Measurements from ENCODE around the gene CCDC86. TPM values are rescaled to one million over a fixed set of nuclear protein-coding genes. Genes with fewer than 3 reads are reported as not detected.
A peak's percentile ranks its signal among the peaks of the same experiment; 100 is the strongest.

The CCDC86 gene
- polyA plus RNA-seq, 1 of the 3 experiments (the other 2 are of a cell fraction): 34.7 TPM

- Histone ChIP-seq H3K9me2 (no peaks in the 10 kb centered on the region), H3K9me3 (no peaks in the 10 kb centered on the region), H3K4me1 (ENCODE audit: control insufficient read depth in 1 of 2, insufficient read depth in 2 of 2, low read depth in 1 of 2, low read length in 1 of 2) (peaks cover 0 to 34% of the 10 kb centered on the region in 2 experiments; a peak in 3 of 4 replicates), H3K4me3 (ENCODE audit: low read depth in 2 of 2, low read length in 1 of 2) (peak overlapping the region; percentile 6 to 85; a peak in 2 of 4 replicates), H3K36me3 (replicated peaks in 1 of 2; ENCODE audit: control insufficient read depth in 1 of 2, insufficient read depth in 2 of 2, low read length in 1 of 2) (peaks cover 0 to 18% of the 10 kb centered on the region in 2 experiments), H3K27me3 (ENCODE audit: insufficient read depth) (no peaks in the 10 kb centered on the region), H3K27ac (ENCODE audit: low read depth in 2 of 2, low read length in 1 of 2) (no peak overlapping the region), H4K20me1 (ENCODE audit: insufficient read depth) (no peaks in the 10 kb centered on the region; the same call in 1 of the 2 replicates), H3K4me2 (peak overlapping the region; percentile 89), H3K79me2 (ENCODE audit: insufficient read depth) (peaks cover 44% of the 10 kb centered on the region), H3K9ac (peak overlapping the region; percentile 25; the same call in 1 of the 2 replicates), H2AFZ (ENCODE audit: low read depth) (no peak overlapping the region), H3F3A (replicated peaks; ENCODE audit: insufficient read depth) (no peaks in the 10 kb centered on the region)
- ChIA-PET POLR2A (no interaction called here), CTCF (interaction anchor here (1.3 to 23.7 kb wide), 3 partner anchors 14 to 51 kb away, joined by 3 to 550 read pairs (median 18); partner anchors contain the start of gene PRPF19)
- DNase-seq: peak; percentile 65
- TF ChIP-seq YY1 (IDR thresholded peaks at IDR 0.05; ENCODE audit: low read depth) (no peak), EZH2phosphoT487 (IDR thresholded peaks at IDR 0.05; ENCODE audit: borderline replicate concordance, low read depth) (no peak), GATA2 (CRISPR knock-in tag; IDR thresholded peaks at IDR 0.05) (peak; percentile 69), TEAD4 (IDR thresholded peaks at IDR 0.05; ENCODE audit: borderline replicate concordance, insufficient read depth) (no peak), FOXM1 (IDR thresholded peaks at IDR 0.05; ENCODE audit: low read depth) (no peak), IRF3 (IDR thresholded peaks at IDR 0.05; ENCODE audit: low read depth, low read length) (no peak), TAF1 (IDR thresholded peaks at IDR 0.05; ENCODE audit: borderline replicate concordance, low read depth, low read length) (no peak)
- WGBS (ENCODE audit: low lambda C conversion rate): 46% methylated on average over 4 of the region's 4 CpGs
Observed at GRCh38 chr11:60844870-60845221, 2.9 kb downstream of the CCDC86 start.

- no peak overlapping the region for H3K9ac ChIP-seq
- ChIA-PET CTCF (interaction anchor here (1.3 to 23.7 kb wide), 3 partner anchors 14 to 50 kb away, joined by 3 to 550 read pairs (median 18); partner anchors contain the start of gene PRPF19), POLR2A (no interaction called here)
- no peaks in the 10 kb centered on the region for H3K9me3 ChIP-seq
- H3K27me3 ChIP-seq (ENCODE audit: insufficient read depth): no peaks in the 10 kb centered on the region
- H3K27ac ChIP-seq (ENCODE audit: low read depth in 2 of 2, low read length in 1 of 2): no peak overlapping the region
- H3K4me3 ChIP-seq (ENCODE audit: low read depth in 2 of 2, low read length in 1 of 2): peak overlapping the region; percentile 6 to 85; a peak in 1 of 4 replicates
- H4K20me1 ChIP-seq (ENCODE audit: insufficient read depth): no peaks in the 10 kb centered on the region; the same call in 1 of the 2 replicates
- peaks cover 44% of the 10 kb centered on the region for H3K79me2 ChIP-seq (ENCODE audit: insufficient read depth)
- H3K4me1 ChIP-seq (ENCODE audit: control insufficient read depth in 1 of 2, insufficient read depth in 2 of 2, low read depth in 1 of 2, low read length in 1 of 2): peaks cover 0 to 34% of the 10 kb centered on the region in 2 experiments; a peak in 3 of 4 replicates
- no peaks in the 10 kb centered on the region for H3K9me2 ChIP-seq
- no peak overlapping the region for H2AFZ ChIP-seq (ENCODE audit: low read depth)
- H3K36me3 ChIP-seq (replicated peaks in 1 of 2; ENCODE audit: control insufficient read depth in 1 of 2, insufficient read depth in 2 of 2, low read length in 1 of 2): peaks cover 0 to 23% of the 10 kb centered on the region in 2 experiments
- DNase-seq: no peak
- H3F3A ChIP-seq (replicated peaks; ENCODE audit: insufficient read depth): no peaks in the 10 kb centered on the region
- H3K4me2 ChIP-seq: 0 out of 2 replicates have a peak overlapping the region, but pooled peaks have one; percentile 89
- TF ChIP-seq TEAD4 (IDR thresholded peaks at IDR 0.05; ENCODE audit: borderline replicate concordance, insufficient read depth): no peak
- WGBS (ENCODE audit: low lambda C conversion rate): 83% methylated on average over 6 of the region's 8 CpGs
Observed at GRCh38 chr11:60845338-60845737, 3.4 kb downstream of the CCDC86 start.

GRCh38 chr11:60847281-60847680 is 5.4 kb downstream of the CCDC86 start:
- Histone ChIP-seq H3K27me3 (ENCODE audit: insufficient read depth) (no peaks in the 10 kb centered on the region), H3K79me2 (ENCODE audit: insufficient read depth) (peaks cover 40% of the 10 kb centered on the region), H3K4me1 (ENCODE audit: control insufficient read depth in 1 of 2, insufficient read depth in 2 of 2, low read depth in 1 of 2, low read length in 1 of 2) (peaks cover 0 to 30% of the 10 kb centered on the region in 2 experiments; a peak in 3 of 4 replicates), H3K27ac (ENCODE audit: low read depth in 2 of 2, low read length in 1 of 2) (no peak overlapping the region), H3K4me3 (ENCODE audit: low read depth in 2 of 2, low read length in 1 of 2) (no peak overlapping the region), H3K9ac (no peak overlapping the region), H3K4me2 (no peak overlapping the region), H2AFZ (ENCODE audit: low read depth) (no peak overlapping the region), H3K9me2 (no peaks in the 10 kb centered on the region), H4K20me1 (ENCODE audit: insufficient read depth) (no peaks in the 10 kb centered on the region; the same call in 1 of the 2 replicates), H3K9me3 (no peaks in the 10 kb centered on the region), H3F3A (replicated peaks; ENCODE audit: insufficient read depth) (no peaks in the 10 kb centered on the region), H3K36me3 (replicated peaks in 1 of 2; ENCODE audit: control insufficient read depth in 1 of 2, insufficient read depth in 2 of 2, low read length in 1 of 2) (peaks cover 0 to 41% of the 10 kb centered on the region in 2 experiments)
- POLR2A ChIA-PET: no interaction called here
- TF ChIP-seq CHD2 (IDR thresholded peaks at IDR 0.05; ENCODE audit: low read length, partially characterized antibody): no peak
- no peak for TF ChIP-seq MAX (IDR thresholded peaks at IDR 0.05; ENCODE audit: low read depth)
- TF ChIP-seq GATA2 (CRISPR knock-in tag; IDR thresholded peaks at IDR 0.05): no peak
- no peak for TF ChIP-seq FOXM1 (IDR thresholded peaks at IDR 0.05; ENCODE audit: low read depth)
- TF ChIP-seq FOXJ3 (CRISPR knock-in tag; IDR thresholded peaks at IDR 0.05): no peak
- no peak for TF ChIP-seq JUND (IDR thresholded peaks at IDR 0.05)
- TF ChIP-seq NFIC (IDR thresholded peaks at IDR 0.05; ENCODE audit: borderline replicate concordance): no peak
- no peak for TF ChIP-seq RXRA (IDR thresholded peaks at IDR 0.05; ENCODE audit: borderline replicate concordance, low read depth)
- no peak for TF ChIP-seq SMC3 (IDR thresholded peaks at IDR 0.05; ENCODE audit: low read depth, low read length)
- no peak for TF ChIP-seq POLR2AphosphoS5 (IDR thresholded peaks at IDR 0.05; ENCODE audit: low read depth, low read length)
- TF ChIP-seq TCF12 (IDR thresholded peaks at IDR 0.05): no peak
- no peak for TF ChIP-seq TAF1 (IDR thresholded peaks at IDR 0.05; ENCODE audit: borderline replicate concordance, low read depth, low read length)
- TF ChIP-seq USF2 (IDR thresholded peaks at IDR 0.05; ENCODE audit: borderline replicate concordance, low read depth, low read length): no peak
- no peak for DNase-seq
- 86% methylated on average over 13 of the region's 13 CpGs for WGBS (ENCODE audit: low lambda C conversion rate)
- CTCF ChIA-PET: interaction anchor here (1.0 to 23.7 kb wide), 2 partner anchors 48 to 72 kb away, joined by 4 to 550 read pairs; partner anchors contain the start of gene PRPF19

Data from SK-N-SH (cell line).